HAP-1 (cell line): Measurements from ENCODE around the gene FBXW7.

Source experiments
- DNase-seq, 2 experiments: peaks; one replicate each; pipeline ENCODE4 v3.0.0-alpha.2; 2016 to 2020; ENCODE audit warnings: low spot score in 2 of 2
- H3K27me3 ChIP-seq: fragments of 250-450 bp; sonication (Bioruptor Pico); 2 replicates; pipeline ENCODE4 v1.5.1; 2020; ENCODE audit warnings: low read depth, mild to moderate bottlenecking, moderate library complexity
- H3K36me3 ChIP-seq: fragments of 250-450 bp; sonication (Bioruptor Pico); replicated peaks from 2 replicates; pipeline ENCODE4 v1.5.1; 2020; ENCODE audit warnings: mild to moderate bottlenecking
- H3K4me1 ChIP-seq: fragments of 250-450 bp; sonication (Bioruptor Pico); 2 replicates; pipeline ENCODE4 v1.5.1; 2020; ENCODE audit warnings: mild to moderate bottlenecking
- H3K4me3 ChIP-seq: fragments of 250-450 bp; sonication (Bioruptor Pico); 2 replicates; pipeline ENCODE4 v1.5.1; 2020; ENCODE audit warnings: mild to moderate bottlenecking, moderate library complexity
- H3K9me3 ChIP-seq: fragments of 250-450 bp; sonication (Bioruptor Pico); 2 replicates; pipeline ENCODE4 v1.5.1; 2020; ENCODE audit warnings: mild to moderate bottlenecking, moderate library complexity
- in situ Hi-C: fragments of 300-500 bp; cut with MboI; formaldehyde crosslinking; loops from 3 replicates; pipeline ENCODE4 v1.14.3; 2020; ENCODE audit warnings: low sequenced_read_pairs, inconsistent platforms, mixed read lengths

FBXW7 gene

GRCh38 chr4:152323221-152323620 lies 212.7 kb downstream of the FBXW7 start:
- no peaks in the 10 kb centered on the region for H3K27me3 ChIP-seq
- no peak overlapping the region for H3K4me3 ChIP-seq
- DNase-seq = no peak
- peaks cover 3% of the 10 kb centered on the region for H3K36me3 ChIP-seq
- no peaks in the 10 kb centered on the region for H3K4me1 ChIP-seq
- in situ Hi-C loops = no loop called here
- H3K9me3 ChIP-seq = no peaks in the 10 kb centered on the region

- in situ Hi-C loops = no loop called here
- DNase-seq = no peak
- Histone ChIP-seq H3K36me3 (peaks cover 3% of the 10 kb centered on the region), H3K4me3 (no peak overlapping the region), H3K4me1 (no peaks in the 10 kb centered on the region), H3K27me3 (no peaks in the 10 kb centered on the region), H3K9me3 (no peaks in the 10 kb centered on the region)
These were observed 213.2 kb downstream of the FBXW7 start for GRCh38 chr4:152322656-152323055.

- Histone ChIP-seq H3K9me3 (no peaks in the 10 kb centered on the region), H3K27me3 (no peaks in the 10 kb centered on the region), H3K36me3 (peaks cover 3% of the 10 kb centered on the region), H3K4me3 (no peak overlapping the region), H3K4me1 (no peaks in the 10 kb centered on the region)
- DNase-seq = no peak
- in situ Hi-C loops = no loop called here
These were observed 214.0 kb downstream of the FBXW7 start for GRCh38 chr4:152321923-152322322.

GRCh38 chr4:152321398-152321797 lies 214.5 kb downstream of the FBXW7 start:
- DNase-seq = no peak
- in situ Hi-C loops = no loop called here
- no peaks in the 10 kb centered on the region; the same call in none of the 2 replicates for H3K36me3 ChIP-seq

GRCh38 chr4:152316969-152317368 lies 218.9 kb downstream of the FBXW7 start:
- Histone ChIP-seq H3K27me3 (no peaks in the 10 kb centered on the region), H3K36me3 (no peaks in the 10 kb centered on the region), H3K9me3 (no peaks in the 10 kb centered on the region), H3K4me3 (no peak overlapping the region), H3K4me1 (no peaks in the 10 kb centered on the region)
- in situ Hi-C loops = no loop called here
- no peak for DNase-seq

More at GRCh38 chr4:152321398-152321797, 214.5 kb downstream of the FBXW7 start:
- Histone ChIP-seq H3K4me3 (no peak overlapping the region), H3K27me3 (no peaks in the 10 kb centered on the region), H3K4me1 (no peaks in the 10 kb centered on the region), H3K9me3 (no peaks in the 10 kb centered on the region)

GRCh38 chr4:152310257-152310656 lies 225.6 kb downstream of the FBXW7 start:
- Histone ChIP-seq H3K4me3 (no peak overlapping the region), H3K9me3 (no peaks in the 10 kb centered on the region), H3K36me3 (no peaks in the 10 kb centered on the region), H3K4me1 (no peaks in the 10 kb centered on the region), H3K27me3 (no peaks in the 10 kb centered on the region)
- in situ Hi-C loops = no loop called here
- DNase-seq = no peak

GRCh38 chr4:152309418-152309817 lies 226.5 kb downstream of the FBXW7 start:
- no peaks in the 10 kb centered on the region for H3K4me1 ChIP-seq
- H3K36me3 ChIP-seq = no peaks in the 10 kb centered on the region
- H3K27me3 ChIP-seq = no peaks in the 10 kb centered on the region
- DNase-seq = no peak
- in situ Hi-C loops = no loop called here
- no peaks in the 10 kb centered on the region for H3K9me3 ChIP-seq
- no peak overlapping the region for H3K4me3 ChIP-seq

- no peaks in the 10 kb centered on the region for H3K9me3 ChIP-seq
- H3K36me3 ChIP-seq = no peaks in the 10 kb centered on the region
- no peaks in the 10 kb centered on the region for H3K4me1 ChIP-seq
- in situ Hi-C loops = no loop called here
- no peak for DNase-seq
- H3K4me3 ChIP-seq = no peak overlapping the region
- H3K27me3 ChIP-seq = no peaks in the 10 kb centered on the region
These were observed 226.9 kb downstream of the FBXW7 start for GRCh38 chr4:152308951-152309350.

- H3K27me3 ChIP-seq = no peaks in the 10 kb centered on the region
- no peaks in the 10 kb centered on the region for H3K36me3 ChIP-seq
- H3K4me3 ChIP-seq = no peak overlapping the region
- H3K9me3 ChIP-seq = no peaks in the 10 kb centered on the region
- in situ Hi-C loops = no loop called here
- no peak for DNase-seq
- no peaks in the 10 kb centered on the region for H3K4me1 ChIP-seq
These were observed 228.2 kb downstream of the FBXW7 start for GRCh38 chr4:152307669-152308068.

- no peak for DNase-seq
- H3K36me3 ChIP-seq = no peaks in the 10 kb centered on the region
- no peak overlapping the region for H3K4me3 ChIP-seq
- in situ Hi-C loops = no loop called here
- H3K27me3 ChIP-seq = no peaks in the 10 kb centered on the region
- H3K9me3 ChIP-seq = no peaks in the 10 kb centered on the region
- no peaks in the 10 kb centered on the region for H3K4me1 ChIP-seq
These were observed 229.4 kb downstream of the FBXW7 start for GRCh38 chr4:152306541-152306940.

- no peak overlapping the region for H3K4me3 ChIP-seq
- no peak for DNase-seq
- no peaks in the 10 kb centered on the region for H3K9me3 ChIP-seq
- no peaks in the 10 kb centered on the region for H3K36me3 ChIP-seq
- H3K27me3 ChIP-seq = no peaks in the 10 kb centered on the region
- in situ Hi-C loops = no loop called here
- H3K4me1 ChIP-seq = no peaks in the 10 kb centered on the region
These were observed 231.7 kb downstream of the FBXW7 start for GRCh38 chr4:152304220-152304619.

GRCh38 chr4:152301381-152301780 lies 234.5 kb downstream of the FBXW7 start:
- Histone ChIP-seq H3K27me3 (no peaks in the 10 kb centered on the region), H3K4me3 (no peak overlapping the region), H3K9me3 (no peaks in the 10 kb centered on the region), H3K36me3 (no peaks in the 10 kb centered on the region), H3K4me1 (no peaks in the 10 kb centered on the region)
- DNase-seq = no peak
- in situ Hi-C loops = no loop called here

GRCh38 chr4:152299553-152299952 lies 236.3 kb downstream of the FBXW7 start:
- Histone ChIP-seq H3K9me3 (no peaks in the 10 kb centered on the region), H3K27me3 (no peaks in the 10 kb centered on the region), H3K4me3 (no peak overlapping the region), H3K36me3 (no peaks in the 10 kb centered on the region), H3K4me1 (no peaks in the 10 kb centered on the region)
- DNase-seq = no peak
- in situ Hi-C loops = no loop called here

- Histone ChIP-seq H3K36me3 (no peaks in the 10 kb centered on the region), H3K9me3 (no peaks in the 10 kb centered on the region), H3K27me3 (no peaks in the 10 kb centered on the region), H3K4me1 (no peaks in the 10 kb centered on the region; the same call in 1 of the 2 replicates), H3K4me3 (no peak overlapping the region)
- no peak for DNase-seq
- in situ Hi-C loops = no loop called here
These were observed 239.5 kb downstream of the FBXW7 start for GRCh38 chr4:152296386-152296785.

- no peak for DNase-seq
- H3K36me3 ChIP-seq = no peaks in the 10 kb centered on the region
- H3K9me3 ChIP-seq = no peaks in the 10 kb centered on the region
- in situ Hi-C loops = no loop called here
- no peaks in the 10 kb centered on the region; the same call in 1 of the 2 replicates for H3K4me1 ChIP-seq
- no peaks in the 10 kb centered on the region for H3K27me3 ChIP-seq
- no peak overlapping the region for H3K4me3 ChIP-seq
These were observed 241.1 kb downstream of the FBXW7 start for GRCh38 chr4:152294765-152295164.
